SK-N-SH (cell line): ENCODE measurements around the gene CUX1. TPM values are rescaled to one million over a fixed set of nuclear protein-coding genes. Genes with fewer than 3 reads are reported as not detected.
A peak's percentile ranks its signal among the peaks of the same experiment; 100 is the strongest.

Experiments used
- CTCF ChIA-PET: fragments of 300-600, 350-600 bp; formaldehyde crosslinking; extraction: SDS; loops from one replicate; lab custom pipeline; 2021; lab: Yijun Ruan, JAX
- POLR2A ChIA-PET: fragments of 350-600 bp; sonication (Branson Sonifier 250); formaldehyde crosslinking; extraction: SDS; loops from one replicate; lab custom pipeline; 2020; ENCODE audit warnings: antibody characterized with exemption, inconsistent platforms; lab: Yijun Ruan, JAX
- DNase-seq: peaks from one replicate; pipeline ENCODE4 v3.0.0; 2012
- H2AFZ ChIP-seq: fragments of 200-600 bp; sonication (generic); 2 replicates; pipeline ENCODE4 v1.8.1; 2016; ENCODE audit warnings: antibody characterized with exemption, mild to moderate bottlenecking, low read depth
- H3F3A ChIP-seq: fragments of 200-600 bp; sonication (generic); replicated peaks from 2 replicates; pipeline ENCODE3; 2016; ENCODE audit warnings: antibody characterized with exemption, mild to moderate bottlenecking; ENCODE audit not compliant: insufficient read depth
- H3K27ac ChIP-seq, 2 experiments: fragments of 200-500 bp in 1 of 2; fragments of 200-600 bp in 1 of 2; sonication (Bioruptor generic) in 1 of 2; sonication (generic), shearing (Covaris generic) in 1 of 2; 2 replicates each; pipeline versions ENCODE4 v1.5.1 to v1.6.1; 2014 to 2016; ENCODE audit warnings: low read depth in 2 of 2, inconsistent platforms in 1 of 2, low read length in 1 of 2, mild to moderate bottlenecking in 1 of 2, mixed read lengths in 1 of 2
- H3K27me3 ChIP-seq: fragments of 200-600 bp; sonication (generic), shearing (Covaris generic); 2 replicates; pipeline ENCODE4 v1.6.1; 2016; ENCODE audit warnings: mixed run types; ENCODE audit not compliant: insufficient read depth
- H3K36me3 ChIP-seq, 2 experiments: fragments of 200-500 bp in 1 of 2; fragments of 200-600 bp in 1 of 2; sonication (Bioruptor generic) in 1 of 2; sonication (generic) in 1 of 2; replicated peaks in 1 of 2; 2 replicates each; pipeline versions ENCODE3 to v1.5.1; 2014 to 2016; ENCODE audit warnings: low read length in 1 of 2, mild to moderate bottlenecking in 1 of 2; ENCODE audit not compliant: insufficient read depth in 2 of 2, control insufficient read depth in 1 of 2
- H3K4me1 ChIP-seq, 2 experiments: fragments of 200-500 bp in 1 of 2; fragments of 200-600 bp in 1 of 2; sonication (Bioruptor generic) in 1 of 2; sonication (generic), shearing (Covaris generic) in 1 of 2; 2 replicates each; pipeline versions ENCODE4 v1.5.1 to v1.6.1; 2014 to 2016; ENCODE audit warnings: low read depth in 1 of 2, low read length in 1 of 2, mixed run types in 1 of 2; ENCODE audit not compliant: insufficient read depth in 2 of 2, control insufficient read depth in 1 of 2
- H3K4me2 ChIP-seq: fragments of 200-600 bp; sonication (generic), shearing (Covaris generic); 2 replicates; pipeline ENCODE4 v1.6.1; 2017; ENCODE audit warnings: mixed run types
- H3K4me3 ChIP-seq, 2 experiments: fragments of 200-500 bp in 1 of 2; fragments of 200-600 bp in 1 of 2; sonication (Bioruptor generic) in 1 of 2; sonication (generic), shearing (Covaris generic) in 1 of 2; 2 replicates each; pipeline versions ENCODE4 v1.5.1 to v1.8.1; 2014 to 2016; ENCODE audit warnings: low read depth in 2 of 2, inconsistent platforms in 1 of 2, low read length in 1 of 2, mild to moderate bottlenecking in 1 of 2, mixed read lengths in 1 of 2, moderate library complexity in 1 of 2
- H3K79me2 ChIP-seq: fragments of 200-600 bp; sonication (generic); 2 replicates; pipeline ENCODE4 v1.8.1; 2017; ENCODE audit warnings: mild to moderate bottlenecking; ENCODE audit not compliant: insufficient read depth
- H3K9ac ChIP-seq: fragments of 200-600 bp; sonication (generic); 2 replicates; pipeline ENCODE4 v1.6.1; 2017; ENCODE audit warnings: mixed run types
- H3K9me2 ChIP-seq: fragments of 200-600 bp; sonication (generic); 2 replicates; pipeline ENCODE4 v1.6.1; 2017; ENCODE audit warnings: mixed run types
- H3K9me3 ChIP-seq: fragments of 200-600 bp; sonication (generic); 2 replicates; pipeline ENCODE4 v1.6.1; 2017; ENCODE audit warnings: mixed run types, mild to moderate bottlenecking, moderate library complexity
- H4K20me1 ChIP-seq: fragments of 200-600 bp; sonication (generic); 2 replicates; pipeline ENCODE4 v1.6.1; 2017; ENCODE audit warnings: mild to moderate bottlenecking, mixed run types; ENCODE audit not compliant: insufficient read depth
- CHD2 ChIP-seq: fragments of 150-350 bp; IDR thresholded peaks from 2 replicates; pipeline ENCODE4 v1.6.1; 2018; ENCODE audit warnings: low read length; ENCODE audit not compliant: partially characterized antibody
- CTCF ChIP-seq: fragments of 200-600 bp; sonication (generic); IDR thresholded peaks from 2 replicates; pipeline ENCODE4 v1.6.1; 2017; ENCODE audit warnings: antibody characterized with exemption, mild to moderate bottlenecking, moderate library complexity
- ELF1 ChIP-seq: IDR thresholded peaks from 2 replicates; pipeline ENCODE4 v1.4.0; 2012
- EP300 ChIP-seq, 2 experiments: IDR thresholded peaks; 2 replicates each; pipeline versions ENCODE4 v1.4.0 to v1.6.1; 2012; ENCODE audit warnings: borderline replicate concordance in 1 of 2, low read depth in 1 of 2, low read length in 1 of 2
- EZH2phosphoT487 ChIP-seq: fragments of 200-600 bp; sonication (generic); IDR thresholded peaks from 2 replicates; pipeline ENCODE4 v1.6.1; 2017; ENCODE audit warnings: low read depth, mixed run types, mild to moderate bottlenecking, antibody characterized with exemption, moderate library complexity, borderline replicate concordance
- FOSL2 ChIP-seq: IDR thresholded peaks from 2 replicates; pipeline ENCODE4 v1.4.0; 2012; ENCODE audit warnings: low read depth, mild to moderate bottlenecking, moderate library complexity, borderline replicate concordance
- FOXM1 ChIP-seq: IDR thresholded peaks from 2 replicates; pipeline ENCODE4 v1.4.0; 2012; ENCODE audit warnings: low read depth, mild to moderate bottlenecking
- GABPA ChIP-seq: IDR thresholded peaks from 2 replicates; pipeline ENCODE4 v1.4.0; 2012; ENCODE audit warnings: low read depth, mild to moderate bottlenecking
- IRF3 ChIP-seq: fragments of 150-350 bp; IDR thresholded peaks from 2 replicates; pipeline ENCODE4 v1.6.1; 2016; ENCODE audit warnings: mild to moderate bottlenecking, low read depth, low read length
- JUND ChIP-seq: IDR thresholded peaks from 2 replicates; pipeline ENCODE4 v1.4.0; 2012
- MAX ChIP-seq: IDR thresholded peaks from 2 replicates; pipeline ENCODE4 v1.4.0; 2012; ENCODE audit warnings: low read depth
- MEF2A ChIP-seq: IDR thresholded peaks from 2 replicates; pipeline ENCODE4 v1.4.0; 2012; ENCODE audit warnings: low read depth, borderline replicate concordance
- NRF1 ChIP-seq: IDR thresholded peaks from 2 replicates; pipeline ENCODE4 v1.6.1; 2012; ENCODE audit warnings: low read depth, mild to moderate bottlenecking, low read length
- POLR2AphosphoS5 ChIP-seq: IDR thresholded peaks from 2 replicates; pipeline ENCODE4 v1.6.1; 2012; ENCODE audit warnings: low read depth, low read length
- RAD21 ChIP-seq: IDR thresholded peaks from 2 replicates; pipeline ENCODE4 v1.6.1; 2012; ENCODE audit warnings: mild to moderate bottlenecking, low read length
- RCOR1 ChIP-seq: fragments of 150-350 bp; IDR thresholded peaks from 2 replicates; pipeline ENCODE4 v1.6.1; 2017; ENCODE audit warnings: antibody characterized with exemption, low read length
- REST ChIP-seq: IDR thresholded peaks from 2 replicates; pipeline ENCODE4 v1.6.1; 2012; ENCODE audit warnings: mild to moderate bottlenecking, low read depth, low read length, moderate library complexity
- RFX5 ChIP-seq: IDR thresholded peaks from 2 replicates; pipeline ENCODE4 v1.6.1; 2012; ENCODE audit warnings: mild to moderate bottlenecking, improper control_type of control experiment, low read length
- TAF1 ChIP-seq: IDR thresholded peaks from 2 replicates; pipeline ENCODE4 v1.6.1; 2012; ENCODE audit warnings: low read depth, mild to moderate bottlenecking, low read length, moderate library complexity, borderline replicate concordance
- TCF12 ChIP-seq: IDR thresholded peaks from 2 replicates; pipeline ENCODE4 v1.4.0; 2012
- TEAD4 ChIP-seq: IDR thresholded peaks from 2 replicates; pipeline ENCODE4 v1.4.0; 2012; ENCODE audit warnings: mild to moderate bottlenecking, borderline replicate concordance; ENCODE audit not compliant: insufficient read depth
- USF1 ChIP-seq: IDR thresholded peaks from 2 replicates; pipeline ENCODE4 v1.4.0; 2012; ENCODE audit warnings: low read depth, borderline replicate concordance
- USF2 ChIP-seq: fragments of 150-350 bp; IDR thresholded peaks from 2 replicates; pipeline ENCODE4 v1.6.1; 2017; ENCODE audit warnings: antibody characterized with exemption, low read length, low read depth, borderline replicate concordance
- YY1 ChIP-seq: IDR thresholded peaks from 2 replicates; pipeline ENCODE4 v1.4.0; 2012; ENCODE audit warnings: low read depth, mild to moderate bottlenecking
- WGBS: methylation state at CpG from one replicate; pipeline ENCODE4 v1.1.6; 2017; ENCODE audit warnings: low lambda C conversion rate; 5-methylcytosine and 5-hydroxymethylcytosine counted together
- polyA plus RNA-seq, 3 experiments: library from polyadenylated mRNA; depleted of rRNA; stranded (reverse); fragments of >200 nt; gene quantifications; 2 replicates each; pipeline ENCODE4 v1.2.3, GENCODE V29; 2012

CUX1 gene
- polyA plus RNA-seq, 1 of the 3 experiments (the other 2 are of a cell fraction): 68.6 TPM

- peaks cover 77% of the 10 kb centered on the region for H3K79me2 ChIP-seq
- no peaks in the 10 kb centered on the region for H4K20me1 ChIP-seq
- H3K27me3 ChIP-seq: no peaks in the 10 kb centered on the region
- H3K4me3 ChIP-seq: peak overlapping the region in 1 of 2 experiments; percentile 10; a peak in 2 of 4 replicates
- H3K36me3 ChIP-seq: no peaks in the 10 kb centered on the region
- WGBS: 23% methylated on average over 14 of the region's 14 CpGs
- H3K4me1 ChIP-seq: peaks cover 23 to 48% of the 10 kb centered on the region in 2 experiments
- ChIA-PET POLR2A (interaction anchor here (0.9 kb wide), 1 partner anchor 11 kb away, joined by 3 read pairs; no protein-coding TSS in a partner anchor), CTCF (interaction anchor here (1.0 to 2.2 kb wide), 4 partner anchors 11 to 96 kb away, joined by 3 to 7 read pairs (median 6); no protein-coding TSS in a partner anchor)
- H3K27ac ChIP-seq: peak overlapping the region; percentile 69 to 97
- peak; percentile 81 for DNase-seq
- H2AFZ ChIP-seq: peak overlapping the region; percentile 4; the same call in 1 of the 2 replicates
- peaks cover 33% of the 10 kb centered on the region for H3F3A ChIP-seq
- no peaks in the 10 kb centered on the region for H3K9me3 ChIP-seq
- H3K9ac ChIP-seq: peak overlapping the region; percentile 80
- no peaks in the 10 kb centered on the region for H3K9me2 ChIP-seq
- H3K4me2 ChIP-seq: peak overlapping the region; percentile 72
- TF ChIP-seq EZH2phosphoT487: no peak
- TF ChIP-seq RCOR1: peak; percentile 77
- no peak for TF ChIP-seq YY1
- TF ChIP-seq EP300 (IDR thresholded peaks at IDR 0.05; ENCODE audit: borderline replicate concordance in 1 of 2, low read depth in 1 of 2, low read length in 1 of 2): peak; percentile 63 to 90
- no peak for TF ChIP-seq FOXM1
- TF ChIP-seq ELF1: no peak
- TF ChIP-seq REST: no peak
- TF ChIP-seq MAX: peak; percentile 52; the same call in 1 of the 2 replicates
- TF ChIP-seq TAF1: 0 out of 2 replicates have a peak, but pooled peaks have one; percentile 11
- no peak for TF ChIP-seq CTCF
- no peak for TF ChIP-seq USF1
- TF ChIP-seq NRF1: no peak
- TF ChIP-seq IRF3: no peak
- no peak for TF ChIP-seq RFX5
- no peak for TF ChIP-seq USF2
- TF ChIP-seq JUND: no peak; the same call in 1 of the 2 replicates
- TF ChIP-seq MEF2A: peak; percentile 89
- 0 out of 2 replicates have a peak, but pooled peaks have one; percentile 23 for TF ChIP-seq FOSL2
- peak; percentile 45; the same call in 1 of the 2 replicates for TF ChIP-seq POLR2AphosphoS5
- no peak for TF ChIP-seq TEAD4
- TF ChIP-seq CHD2: peak; percentile 80
- TF ChIP-seq GABPA: no peak
- TF ChIP-seq RAD21: peak; percentile 48
- TF ChIP-seq TCF12: peak; percentile 94
These were observed 135.9 kb downstream of the CUX1 start for GRCh38 chr7:101953248-101953819.
